Measurements from ENCODE around the gene HDAC4.
A peak's percentile ranks its signal among the peaks of the same experiment; 100 is the strongest.

Gene HDAC4

DNA sequence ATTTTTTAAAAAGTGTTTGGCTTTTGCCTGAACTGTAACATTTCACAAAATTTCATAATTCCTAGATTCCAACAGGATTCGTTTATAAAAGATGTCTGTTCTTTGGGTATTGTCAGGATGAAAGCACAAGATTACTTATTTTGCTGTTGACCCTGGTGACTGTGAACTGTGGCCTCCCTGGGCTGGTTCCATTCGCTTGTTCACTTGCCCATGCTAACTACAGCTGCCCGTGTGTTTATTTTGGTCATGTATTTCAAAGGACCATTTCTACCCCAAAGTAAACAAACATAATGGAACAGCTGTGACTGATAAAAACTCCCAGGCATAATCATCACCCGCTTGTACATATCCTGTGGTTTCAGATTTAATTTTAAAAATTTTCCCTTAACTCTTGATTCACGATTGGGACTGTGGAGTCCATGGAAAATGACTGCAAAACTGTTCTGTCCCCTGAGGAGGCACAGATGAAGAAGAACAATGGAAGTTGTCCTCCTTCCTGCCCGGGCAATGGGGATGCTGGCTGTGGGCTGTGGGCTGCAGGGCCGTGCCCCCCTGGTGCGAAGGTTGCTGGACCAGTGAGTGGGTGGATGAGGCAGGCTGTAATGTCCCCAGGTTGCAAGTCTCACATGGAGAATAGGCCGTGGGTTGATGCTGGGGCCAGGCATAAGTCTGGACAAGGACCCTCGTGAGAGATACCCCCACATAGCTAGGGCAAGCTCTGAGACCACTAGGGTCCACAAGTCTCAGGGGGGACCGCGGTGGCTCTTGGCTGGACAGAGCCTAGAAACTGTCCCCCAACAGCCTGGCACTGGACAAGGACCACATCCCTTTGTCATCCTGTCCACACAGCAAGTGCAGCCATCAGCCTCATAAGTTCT, 28.9 kb upstream of the HDAC4 start:
- DNase-seq (ENCODE audit: low read depth), result no peak

DNA sequence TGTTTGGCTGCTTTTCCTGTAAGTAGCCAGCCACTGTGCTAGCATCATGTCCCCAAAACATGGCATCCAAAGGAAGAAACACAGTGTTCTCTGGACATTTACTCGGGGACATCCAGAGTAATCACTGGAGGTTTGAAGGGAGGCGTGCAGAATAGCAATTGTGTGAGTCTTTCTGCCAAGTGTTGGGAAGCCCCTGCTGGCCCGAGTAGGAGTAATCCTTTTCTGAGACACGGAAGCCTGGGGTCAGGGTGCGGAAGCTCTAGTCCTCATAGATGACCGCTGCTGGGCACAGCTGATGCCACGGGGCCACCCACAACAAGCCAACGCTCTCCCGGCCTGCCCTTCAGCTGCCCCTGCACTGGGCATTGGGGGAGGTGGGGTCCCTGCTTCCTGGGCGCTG, 24.8 kb upstream of the HDAC4 start:
- DNase-seq (ENCODE audit: low read depth), result no peak

DNA sequence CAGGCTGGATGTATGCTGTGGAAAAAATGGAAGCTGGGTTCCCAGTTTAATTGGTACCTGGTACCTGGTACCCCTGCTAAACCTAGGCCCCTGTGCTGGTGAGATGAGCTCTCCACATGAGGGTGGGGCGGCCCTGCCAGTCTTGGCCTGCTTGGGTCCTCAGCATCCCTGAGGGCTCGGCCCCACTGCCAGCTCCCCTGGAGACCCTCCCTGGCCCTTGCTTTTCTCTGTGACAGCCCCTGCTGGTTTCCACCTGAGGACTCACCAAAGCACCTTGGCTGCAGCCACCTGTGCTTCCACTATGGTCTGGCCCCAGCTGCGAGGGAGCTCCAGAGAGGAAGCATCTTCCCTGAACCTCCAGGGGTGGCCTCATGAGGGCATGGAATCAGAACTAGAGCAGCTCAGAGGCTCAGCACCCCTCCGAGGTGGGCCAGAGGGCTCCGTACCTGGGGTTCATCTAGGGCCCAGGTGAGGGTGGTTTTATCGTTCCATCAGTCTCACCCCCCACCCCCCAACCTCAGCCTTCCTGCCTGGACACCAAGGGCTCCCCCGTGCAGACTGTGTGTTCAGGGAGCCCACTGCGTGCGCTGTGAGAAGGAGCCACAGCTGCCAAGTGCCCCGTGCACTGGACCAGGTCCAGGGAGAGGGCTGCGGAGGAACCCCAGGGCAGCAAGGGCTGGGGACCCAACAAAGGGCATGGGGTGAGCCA, 23.7 kb upstream of the HDAC4 start:
- no peak for DNase-seq (ENCODE audit: low read depth)

DNA sequence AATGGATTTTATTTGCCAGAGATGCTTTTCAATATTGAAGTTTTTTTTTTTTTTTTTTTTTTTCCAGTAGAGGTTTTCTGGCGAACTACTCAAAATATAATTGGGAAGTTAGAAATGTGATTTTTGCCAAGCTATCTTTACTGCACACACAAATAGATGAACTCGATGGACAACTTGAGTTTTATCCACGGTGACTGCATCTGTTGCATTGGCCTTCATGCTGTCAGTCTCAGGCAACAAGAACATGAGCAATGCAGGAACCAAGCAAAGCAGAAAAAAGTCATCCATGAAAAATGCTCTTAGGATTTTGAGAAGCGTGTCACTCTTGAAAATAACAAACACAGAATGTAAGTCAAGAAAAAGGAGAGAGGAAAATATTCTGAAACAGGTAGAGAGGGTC, 22.7 kb upstream of the HDAC4 start:
- no peak for DNase-seq (ENCODE audit: low read depth)

DNA sequence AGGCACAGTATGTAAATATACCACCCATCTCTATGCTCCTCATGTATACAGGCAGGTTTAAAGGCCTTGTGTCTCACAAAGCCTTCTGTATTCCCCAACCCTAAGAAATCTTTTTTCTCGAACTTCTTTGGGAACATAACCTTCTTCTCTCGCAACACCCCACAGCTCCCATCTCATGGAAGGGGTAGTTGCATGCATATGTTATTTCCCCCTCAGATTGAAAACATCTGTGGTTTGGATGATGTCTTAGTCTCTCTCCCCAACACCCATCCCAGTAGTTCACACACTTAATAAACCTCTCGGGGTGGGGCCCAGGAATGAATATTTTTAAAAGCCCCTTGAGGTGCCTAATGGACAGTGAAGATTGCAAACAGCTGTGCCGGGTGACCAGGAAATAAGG, 21.0 kb upstream of the HDAC4 start:
- no peak for DNase-seq (ENCODE audit: low read depth)

DNA sequence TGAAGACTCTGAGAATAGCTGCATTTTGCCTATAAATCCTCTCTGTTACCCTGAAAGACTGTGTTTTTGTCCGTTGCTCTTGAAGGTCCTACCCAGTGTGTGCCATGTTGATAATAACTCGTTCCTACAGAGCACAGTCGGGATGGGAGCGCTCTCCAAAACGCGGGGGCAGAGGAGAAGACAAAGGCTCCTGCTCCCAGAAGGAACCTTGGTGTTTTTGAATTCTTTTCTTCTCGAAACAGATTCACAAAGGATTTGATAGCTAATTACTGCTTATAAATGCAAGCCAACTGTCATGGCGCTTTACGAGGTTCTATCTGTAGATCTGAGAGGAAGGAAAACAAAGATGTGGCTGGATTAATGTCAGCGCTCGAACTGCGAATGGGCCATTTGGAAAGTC, 19.3 kb upstream of the HDAC4 start:
- DNase-seq (ENCODE audit: low read depth), result no peak

DNA sequence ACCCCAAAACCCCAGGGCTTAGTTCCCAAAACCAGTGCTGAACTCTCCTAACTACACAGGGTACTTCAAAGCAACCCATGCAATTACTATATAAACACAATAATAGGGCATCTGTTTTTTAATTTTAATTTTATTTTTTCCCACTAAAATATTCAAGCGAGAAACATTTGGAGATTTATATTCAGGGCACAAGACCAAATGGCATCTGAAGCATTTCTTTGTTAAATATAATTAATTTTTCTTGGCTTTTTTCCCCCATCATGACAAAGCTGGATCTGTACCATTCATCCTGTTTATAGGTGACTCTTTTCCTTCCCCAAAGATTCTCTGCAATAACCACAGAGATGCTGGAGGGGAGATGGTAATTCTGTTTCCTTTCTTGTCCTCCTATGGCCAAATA, 18.1 kb upstream of the HDAC4 start:
- DNase-seq (ENCODE audit: low read depth), result no peak

DNA sequence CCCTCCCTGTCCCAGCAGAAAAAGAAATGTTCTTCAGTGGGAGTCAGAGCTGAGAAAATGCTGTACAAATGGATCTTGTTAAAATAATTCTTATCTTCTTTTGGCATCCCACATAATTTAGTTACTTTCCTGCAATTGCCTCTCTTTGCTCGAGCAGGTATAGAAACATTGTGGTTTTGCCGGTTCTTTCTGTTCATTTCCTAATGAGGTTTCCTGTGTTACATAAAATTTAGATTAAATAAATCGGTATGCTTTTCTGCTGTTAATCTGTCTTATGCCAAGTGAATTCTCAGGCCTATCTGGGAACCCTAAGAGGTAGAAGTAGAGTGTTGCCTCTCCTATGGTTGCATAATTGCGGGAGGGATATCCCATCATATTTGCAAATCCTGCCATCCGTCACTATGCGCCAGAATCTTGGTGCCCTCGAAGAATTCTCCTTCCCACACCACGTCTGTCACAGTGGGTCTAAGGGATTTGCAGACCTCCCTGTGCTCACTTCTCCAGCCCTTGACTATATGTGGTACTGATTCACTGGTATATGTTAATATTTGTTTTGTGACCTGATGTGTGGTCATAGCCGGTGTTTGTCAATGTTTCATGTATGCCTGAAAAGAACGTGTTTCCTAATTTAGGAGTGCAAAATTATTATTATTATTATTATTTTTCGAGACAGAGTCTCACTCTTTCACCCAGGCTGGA, 12.2 kb upstream of the HDAC4 start:
- DNase-seq (ENCODE audit: low read depth), result no peak

DNA sequence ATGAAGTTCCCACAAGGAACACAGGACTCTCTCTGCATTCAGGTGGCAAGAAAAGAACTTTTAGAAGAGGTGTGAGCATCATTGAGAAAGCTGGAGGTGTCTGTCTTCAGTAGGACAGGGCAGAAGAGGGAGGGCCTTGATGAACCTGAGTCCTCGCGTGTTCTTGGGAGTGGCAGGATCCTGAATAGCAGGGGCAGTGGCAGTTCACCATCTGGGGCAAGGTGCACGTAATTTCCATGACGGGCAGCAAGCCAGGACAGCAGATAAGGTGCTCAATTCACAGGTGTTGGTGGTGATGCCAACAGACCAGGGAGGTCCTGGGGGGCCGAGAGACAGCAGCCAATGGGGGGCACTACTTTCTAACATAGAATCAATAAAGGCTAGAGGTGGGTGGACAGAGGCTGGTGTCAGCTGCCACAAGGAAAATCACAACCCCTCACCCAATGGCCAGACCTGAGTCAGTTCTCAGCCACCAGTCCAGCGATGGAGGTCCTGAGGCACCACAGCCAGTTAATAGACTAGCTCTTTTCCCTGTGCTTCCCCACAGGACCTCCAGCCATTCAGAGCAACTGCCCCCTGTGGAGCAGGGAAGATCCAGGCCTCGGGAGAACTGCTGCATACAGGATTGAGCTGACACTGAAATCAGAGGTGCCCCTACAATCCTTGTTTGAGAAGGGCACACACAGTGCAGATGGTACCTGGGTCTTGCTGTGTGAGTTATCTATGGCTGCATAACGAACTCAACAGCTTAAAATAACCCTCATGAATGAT, 10.9 kb upstream of the HDAC4 start:
- no peak for DNase-seq (ENCODE audit: low read depth)

DNA sequence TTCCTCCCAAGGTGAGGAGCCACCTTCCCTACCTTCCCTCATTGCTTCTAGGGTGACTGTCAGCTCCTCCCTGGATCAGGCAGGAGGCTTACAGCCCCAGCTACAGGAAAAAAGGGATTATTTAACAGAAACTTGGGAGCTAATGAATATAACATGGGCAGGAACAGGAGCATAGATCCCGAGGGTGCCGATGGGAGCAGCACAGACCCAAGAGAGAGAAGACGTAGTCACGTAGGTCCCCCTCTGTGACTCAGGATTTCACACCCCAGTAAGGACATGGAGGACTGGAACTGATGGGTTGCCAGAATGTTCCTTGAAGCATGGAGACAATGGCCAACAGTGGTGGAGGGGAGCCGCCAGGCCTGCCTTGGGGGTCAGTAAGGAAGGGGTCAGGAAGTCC, 10.3 kb upstream of the HDAC4 start:
- DNase-seq (ENCODE audit: low read depth), result no peak

DNA sequence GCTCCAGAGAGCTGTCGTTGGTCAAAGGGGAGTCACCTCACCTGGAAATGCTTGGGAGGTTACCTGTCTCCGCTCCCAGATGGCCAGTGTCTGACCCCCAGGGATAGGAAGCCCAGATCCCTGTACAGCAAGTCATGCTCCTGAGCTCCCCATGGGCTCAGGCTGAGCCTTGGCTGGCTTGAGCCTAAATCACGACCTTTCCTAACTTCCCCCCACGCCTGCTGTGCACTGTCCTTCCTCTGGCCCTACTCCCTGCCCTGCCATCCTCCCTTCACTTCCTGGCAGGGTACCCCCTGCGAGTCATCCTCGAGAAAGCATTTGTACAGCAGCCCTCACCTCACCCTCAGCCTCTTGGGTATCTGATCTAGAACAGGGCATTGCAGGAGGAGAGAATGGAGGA, 9.2 kb upstream of the HDAC4 start:
- DNase-seq (ENCODE audit: low read depth), result no peak

DNA sequence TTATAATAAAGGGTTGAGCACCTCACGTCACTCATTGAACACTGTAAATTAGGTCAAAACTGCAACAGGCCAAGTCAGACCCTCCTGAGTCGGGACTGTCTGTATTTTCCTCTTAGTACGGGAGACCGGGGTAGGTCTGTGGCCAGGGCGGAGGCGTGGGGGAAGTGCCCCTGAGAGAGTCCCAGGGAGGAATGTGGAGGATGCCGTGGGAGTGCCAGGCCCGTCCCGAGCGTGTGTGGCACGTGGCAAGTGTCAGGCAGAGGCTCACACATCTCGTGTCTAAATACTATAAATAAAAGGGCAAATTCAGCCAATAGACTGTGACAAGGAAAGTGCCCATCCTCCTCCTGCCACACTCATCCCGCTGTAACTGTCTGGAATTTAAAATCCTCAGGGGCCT, 6.3 kb upstream of the HDAC4 start:
- DNase-seq (ENCODE audit: low read depth), result no peak

DNA sequence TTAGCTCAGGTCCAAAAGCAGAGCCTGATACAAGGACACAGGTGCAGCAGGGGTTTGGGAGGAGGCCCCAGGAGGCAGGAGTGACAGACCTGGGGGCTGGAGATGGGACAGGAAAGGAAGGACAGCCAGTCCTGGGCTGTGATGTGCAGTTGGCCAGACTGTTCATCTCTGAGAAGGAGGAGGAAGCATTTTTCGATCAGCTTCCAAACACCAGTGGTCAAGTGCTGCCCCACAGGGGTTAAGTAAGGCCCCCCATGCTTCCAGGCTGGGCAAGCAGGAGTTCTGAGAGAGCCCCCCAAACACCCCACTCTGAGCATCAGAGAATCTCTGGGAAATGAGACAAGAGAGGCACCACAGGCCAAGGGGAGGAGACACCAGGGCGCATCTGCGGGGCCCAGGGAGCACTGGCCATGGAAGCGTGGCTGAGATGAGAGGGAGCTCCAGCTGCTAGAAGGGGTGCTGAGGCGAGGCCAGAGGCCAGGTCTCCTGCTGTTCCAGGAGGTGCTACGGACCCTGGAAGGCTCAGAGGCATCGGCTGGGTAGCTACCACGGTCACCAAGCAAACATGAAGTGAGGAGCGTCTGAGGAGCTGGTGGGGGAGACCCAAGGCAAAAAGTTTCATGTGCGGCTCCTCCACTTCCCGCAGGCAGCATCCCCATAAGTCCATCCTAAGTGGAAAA, 5.6 kb upstream of the HDAC4 start:
- DNase-seq (ENCODE audit: low read depth), result no peak

DNA sequence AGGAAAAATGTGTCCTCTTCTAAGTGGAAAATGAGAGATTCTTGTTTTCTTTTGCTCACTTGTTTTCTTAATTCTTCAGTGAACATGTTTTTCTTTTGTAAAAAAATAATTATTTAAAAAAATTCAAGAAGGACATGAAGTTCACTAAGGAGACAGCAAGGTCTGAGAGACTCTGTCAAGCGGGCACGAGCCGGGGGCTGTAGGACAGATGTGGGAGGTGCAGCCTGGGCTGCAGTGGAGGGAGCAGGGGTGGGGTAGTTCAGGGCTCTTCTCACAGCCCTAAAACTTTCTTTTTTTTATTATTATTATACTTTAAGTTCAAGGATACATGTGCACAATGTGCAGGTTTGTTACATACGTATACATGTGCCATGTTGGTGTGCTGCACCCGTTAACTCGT, 4.3 kb upstream of the HDAC4 start:
- DNase-seq (ENCODE audit: low read depth), result no peak

DNA sequence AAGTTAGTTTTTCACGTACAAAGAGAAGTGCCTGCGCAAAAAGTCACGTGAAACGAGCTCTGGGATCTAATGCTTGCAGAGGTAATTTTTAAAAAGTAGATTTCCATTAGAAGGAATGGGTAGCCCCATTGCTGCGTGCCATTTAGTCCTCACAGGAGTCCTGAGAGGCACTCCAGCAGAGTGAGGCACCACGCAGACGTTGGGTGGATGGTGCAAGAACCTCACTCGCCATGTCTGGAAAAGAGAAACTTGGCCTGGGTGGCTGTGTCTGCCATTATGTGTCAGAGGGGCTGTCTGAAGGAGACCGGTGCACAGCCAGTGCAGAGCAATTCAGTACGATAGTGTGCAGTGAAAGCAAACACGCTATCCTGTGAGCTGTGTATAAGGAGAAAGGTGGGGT, 1.8 kb upstream of the HDAC4 start:
- DNase-seq (ENCODE audit: low read depth), result no peak

DNA sequence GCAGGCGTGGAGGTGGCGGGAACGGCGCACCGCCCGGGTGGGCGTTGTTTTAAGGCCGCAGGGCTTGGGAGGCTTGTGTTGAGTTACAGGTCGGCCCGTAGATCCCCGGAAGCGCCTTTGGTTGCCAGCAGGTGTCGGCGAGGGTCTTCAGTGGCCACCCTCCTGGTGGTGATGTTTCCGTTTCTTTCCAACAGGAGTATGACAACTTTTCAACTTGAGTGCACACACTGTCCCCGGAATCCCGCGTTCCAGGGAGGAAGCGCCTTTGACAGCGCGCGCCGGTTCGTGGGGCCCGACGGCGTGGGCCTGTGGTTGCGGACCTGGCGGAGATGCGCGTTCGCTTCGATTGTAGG, 1.0 kb upstream of the HDAC4 start:
- DNase-seq (ENCODE audit: low read depth), result no peak

DNA sequence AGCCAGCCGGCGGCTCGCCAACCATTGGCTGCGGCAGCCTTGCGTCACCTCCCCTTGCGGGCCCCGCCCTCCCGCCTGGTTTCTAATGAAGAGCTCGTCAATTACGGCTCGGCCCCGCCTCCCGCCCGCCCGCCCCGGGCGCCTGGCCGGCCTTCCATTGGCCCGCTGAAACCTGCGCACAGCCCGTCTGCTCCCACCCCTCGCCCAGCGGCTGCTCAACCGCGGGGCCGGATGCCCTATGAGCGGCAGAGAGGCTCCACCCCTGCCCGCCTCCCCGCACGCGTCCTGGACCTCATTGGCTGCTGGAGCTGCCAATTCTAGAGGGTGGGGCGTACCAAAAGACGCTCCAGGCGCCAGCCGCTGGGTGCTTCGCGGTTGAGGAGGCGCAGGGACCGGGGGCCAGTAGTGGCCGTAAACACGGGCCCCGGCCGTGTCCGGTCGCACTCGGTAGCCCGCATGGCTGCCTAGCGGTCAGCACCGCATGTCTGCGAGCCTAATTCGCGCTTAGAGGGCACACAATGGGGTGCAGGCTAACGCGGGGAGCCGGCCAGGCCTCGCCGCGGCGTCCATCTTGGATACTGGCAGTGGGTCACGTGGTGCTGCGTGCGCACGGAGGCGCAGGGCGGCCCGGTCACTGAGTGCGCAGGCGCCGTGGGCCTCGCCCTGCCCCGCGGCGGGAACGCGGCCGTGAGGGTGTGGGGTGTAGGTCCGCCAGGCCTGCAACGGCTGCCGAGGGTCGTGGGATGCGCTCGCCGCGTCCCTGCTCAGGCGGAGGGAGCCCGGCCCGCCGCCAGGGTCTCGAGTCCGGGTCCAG, 454 bp upstream of the HDAC4 start:
- DNase-seq (ENCODE audit: low read depth), result peak; percentile 99

DNA sequence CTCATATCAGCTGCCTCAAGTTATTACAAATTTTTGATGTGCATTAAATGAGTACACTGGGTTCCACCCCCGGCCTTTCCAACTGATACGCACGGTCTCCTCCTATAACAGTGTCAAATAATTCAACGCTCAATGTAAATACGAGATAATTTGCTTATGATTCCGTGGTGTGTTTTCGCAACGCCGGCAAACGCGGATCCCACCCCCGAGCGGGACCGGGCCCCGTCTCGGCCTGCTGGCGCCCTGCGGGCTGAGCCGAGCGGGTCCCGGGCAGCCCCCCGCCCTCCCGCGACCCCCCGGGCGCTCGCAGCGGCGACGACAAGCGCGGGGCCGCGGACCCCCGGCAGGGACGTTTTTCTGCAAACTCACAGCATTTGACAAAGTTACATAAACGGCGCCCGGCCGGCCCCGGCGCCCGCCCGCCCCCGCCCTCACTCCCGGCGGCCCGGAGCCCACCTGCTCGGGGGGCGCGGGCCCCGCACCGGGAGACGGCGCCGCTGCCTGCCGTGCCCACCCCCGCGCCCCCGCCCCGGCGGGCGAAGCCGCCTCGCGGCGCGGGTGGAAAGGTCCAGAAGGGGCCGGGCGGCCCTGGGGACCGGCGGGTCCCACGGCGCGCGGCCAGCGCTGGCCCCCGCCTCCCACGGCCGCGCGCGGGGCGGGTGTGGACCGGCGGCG, 762 bp downstream of the HDAC4 start:
- no peak for DNase-seq (ENCODE audit: low read depth)

DNA sequence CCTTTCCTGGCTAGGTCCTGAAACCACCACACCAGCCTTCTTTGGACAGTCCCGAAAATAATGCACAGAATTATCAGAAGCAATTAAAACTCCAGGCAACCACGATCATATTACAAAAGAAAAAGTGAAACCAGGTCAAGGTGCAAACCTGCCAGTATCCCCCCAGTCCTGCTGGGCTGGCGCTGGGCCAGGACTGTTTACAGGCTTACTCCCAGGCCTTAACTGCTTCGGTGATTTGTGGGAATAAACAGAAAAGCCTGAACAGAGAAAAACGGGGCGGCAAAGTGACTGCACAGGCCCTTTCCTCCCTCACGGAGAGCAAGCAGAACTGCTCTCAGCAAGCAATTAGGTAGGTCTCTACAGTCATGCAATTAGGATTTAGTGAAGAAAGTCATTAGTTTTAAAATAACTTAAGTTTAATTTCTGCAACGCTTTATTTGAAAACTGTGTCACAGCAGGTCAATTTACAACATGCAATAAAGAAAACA, 1.3 kb downstream of the HDAC4 start:
- DNase-seq (ENCODE audit: low read depth), result no peak

DNA sequence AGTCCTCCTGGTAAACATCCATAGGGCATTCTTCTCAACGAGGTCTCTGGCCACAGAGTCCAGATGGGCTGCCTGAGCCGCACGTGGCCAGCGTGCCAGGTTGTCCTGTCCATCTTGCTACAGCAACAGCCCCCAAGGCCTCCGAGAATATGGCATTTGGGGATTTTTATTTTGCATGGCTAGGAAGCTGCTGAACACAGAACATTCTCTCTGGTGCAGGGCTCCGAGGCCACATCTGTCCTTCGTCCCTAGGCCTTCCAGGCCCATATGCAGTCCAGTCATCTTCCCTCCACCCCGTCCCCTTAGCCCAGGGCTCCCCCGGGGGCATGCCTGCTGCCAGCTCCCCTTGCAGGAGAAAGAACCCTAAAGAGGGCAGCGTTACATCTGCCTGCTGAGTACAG, 2.3 kb downstream of the HDAC4 start:
- no peak for DNase-seq (ENCODE audit: low read depth)

Data from activated T-helper 1 cell treated with Interleukin-2 at 50 U/mL for 16 hours (primary cell).